Kidney (tissue), 14 donors: Measurements from ENCODE around the gene C17orf100. TPM values are rescaled to one million over a fixed set of nuclear protein-coding genes. Genes with fewer than 3 reads are reported as not detected.

Experiments
- DNase-seq, 5 donors: peaks; one replicate each; pipeline ENCODE4 v3.0.0-alpha.2; 2013 to 2020
- FAIRE-seq: peaks from 2 replicates; lab custom pipeline; 2012; peaks lifted over from hg19 to GRCh38; lab: Jason Lieb, UNC
- H3K27ac ChIP-seq, 2 donors: one replicate each; pipeline ENCODE4 v1.7.0; 2013; ENCODE audit warnings: low read depth in 2 of 2, low read length in 2 of 2, inconsistent platforms in 1 of 2
- H3K27me3 ChIP-seq: one replicate; pipeline ENCODE4 v1.7.1; 2013; ENCODE audit warnings: low read length, inconsistent platforms; ENCODE audit not compliant: control insufficient read depth, insufficient read depth
- H3K36me3 ChIP-seq, 3 donors: one replicate each; pipeline versions ENCODE4 v1.7.0 to v1.7.1; 2013; ENCODE audit warnings: low read length in 3 of 3, control low read depth in 1 of 3, inconsistent platforms in 1 of 3; ENCODE audit not compliant: insufficient read depth in 3 of 3, control insufficient read depth in 2 of 3
- H3K4me1 ChIP-seq, 3 donors: one replicate each; pipeline versions ENCODE4 v1.7.0 to v1.7.1; 2013; ENCODE audit warnings: low read length in 3 of 3, inconsistent platforms in 1 of 3, low read depth in 1 of 3; ENCODE audit not compliant: control insufficient read depth in 2 of 3, insufficient read depth in 2 of 3
- H3K4me3 ChIP-seq, 3 donors: one replicate each; pipeline versions ENCODE4 v1.7.0 to v1.8.1; 2013; ENCODE audit warnings: low read length in 3 of 3, control low read depth in 1 of 3, inconsistent platforms in 1 of 3
- H3K9ac ChIP-seq, 3 donors: one replicate each; pipeline versions ENCODE4 v1.7.0 to v1.7.1; 2013; ENCODE audit warnings: low read length in 3 of 3, control low read depth in 1 of 3, inconsistent platforms in 1 of 3
- H3K9me3 ChIP-seq, 3 donors: one replicate each; pipeline versions ENCODE4 v1.7.0 to v1.7.1; 2013; ENCODE audit warnings: low read length in 3 of 3, control low read depth in 1 of 3, inconsistent platforms in 1 of 3; ENCODE audit not compliant: control insufficient read depth in 2 of 3, insufficient read depth in 1 of 3
- intact Hi-C: fragments of 100-400 bp; cut with DNase I; formaldehyde crosslinking; loops from one replicate; pipeline ENCODE4 v1.11.1; 2022
- polyA plus RNA-seq: library from polyadenylated mRNA; stranded (reverse); fragments of 350-450 nt; fragmentation: Illumina TruSeq; extraction: RNeasy Lipid Tissue Mini Kit (QIAGEN cat#74804); gene quantifications from one replicate; pipeline ENCODE4 v1.2.3, GENCODE V29; 2014; ENCODE audit warnings: low read depth, low replicate concordance; ENCODE audit not compliant: insufficient read depth
- total RNA-seq: library from RNA; stranded (reverse); fragmentation: NEBNext Ultra II Directional; extraction: Animal tissue kit (Norgen Biotek cat#: 25700); gene quantifications from one replicate; pipeline ENCODE4 v1.2.1, GENCODE V29; 2021
- TF ChIP-seq, protein P1 (sequence below): IDR thresholded peaks from 3 replicates; pipeline ENCODE4 v1.5.1; 2012; ENCODE audit warnings: mild to moderate bottlenecking, moderate library complexity, borderline replicate concordance; ENCODE audit not compliant: insufficient read depth; ENCODE audit errors: extremely low read depth
- donor health status: control.
- donor health status: control.
- donor health status: control.
- donor health status: control.
- donor health status: control.
- donor health status: DM: yes; HTN: yes; CAD: no.
- donor health status: Normal renal cell carcinoma (clear cell type).

Gene C17orf100
- total and polyA plus RNA-seq, 2 donors from 2014 or later, result 3.4 to 3.7 TPM

GRCh38 chr17:6636616-6637457 lies 14.7 kb upstream of the C17orf100 start:
- Histone ChIP-seq H3K4me1 (peaks cover 0 to 18% (median 6%) of the 10 kb centered on the region in 3 donors), H3K4me3 (no peak overlapping the region), H3K27me3 (no peaks in the 10 kb centered on the region), H3K27ac (no peak overlapping the region), H3K9me3 (no peaks in the 10 kb centered on the region), H3K9ac (no peak overlapping the region), H3K36me3 (peaks cover 0 to 19% (median 6%) of the 10 kb centered on the region in 3 donors)
- FAIRE-seq, result no peak
- TF ChIP-seq, protein P1, sequence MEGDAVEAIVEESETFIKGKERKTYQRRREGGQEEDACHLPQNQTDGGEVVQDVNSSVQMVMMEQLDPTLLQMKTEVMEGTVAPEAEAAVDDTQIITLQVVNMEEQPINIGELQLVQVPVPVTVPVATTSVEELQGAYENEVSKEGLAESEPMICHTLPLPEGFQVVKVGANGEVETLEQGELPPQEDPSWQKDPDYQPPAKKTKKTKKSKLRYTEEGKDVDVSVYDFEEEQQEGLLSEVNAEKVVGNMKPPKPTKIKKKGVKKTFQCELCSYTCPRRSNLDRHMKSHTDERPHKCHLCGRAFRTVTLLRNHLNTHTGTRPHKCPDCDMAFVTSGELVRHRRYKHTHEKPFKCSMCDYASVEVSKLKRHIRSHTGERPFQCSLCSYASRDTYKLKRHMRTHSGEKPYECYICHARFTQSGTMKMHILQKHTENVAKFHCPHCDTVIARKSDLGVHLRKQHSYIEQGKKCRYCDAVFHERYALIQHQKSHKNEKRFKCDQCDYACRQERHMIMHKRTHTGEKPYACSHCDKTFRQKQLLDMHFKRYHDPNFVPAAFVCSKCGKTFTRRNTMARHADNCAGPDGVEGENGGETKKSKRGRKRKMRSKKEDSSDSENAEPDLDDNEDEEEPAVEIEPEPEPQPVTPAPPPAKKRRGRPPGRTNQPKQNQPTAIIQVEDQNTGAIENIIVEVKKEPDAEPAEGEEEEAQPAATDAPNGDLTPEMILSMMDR, result no peak
- DNase-seq, result peak in 1 of 5 donors; percentile 66
- intact Hi-C loops, result no loop called here

DNA sequence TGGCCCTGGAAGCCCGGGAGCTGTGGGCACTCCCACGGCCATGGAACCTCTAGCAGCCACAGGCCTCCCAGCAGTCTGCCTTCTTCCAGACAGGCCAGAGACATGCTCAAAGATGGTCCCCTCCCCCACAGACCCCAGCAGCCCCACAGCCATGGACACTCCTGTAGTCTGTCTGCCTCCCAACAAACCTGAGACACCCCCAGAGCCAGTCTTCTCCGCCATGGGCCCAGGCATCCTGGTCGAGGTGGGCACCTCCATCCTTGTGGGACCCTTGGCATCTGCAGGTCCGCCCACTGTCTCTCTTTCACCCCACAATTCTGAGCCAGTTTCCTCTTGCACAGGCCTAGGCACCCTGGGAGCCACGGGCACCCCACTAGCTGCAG lies 14.1 kb upstream of the C17orf100 start:
- no peak for DNase-seq
- TF ChIP-seq, protein P1, result no peak
- intact Hi-C loops, result no loop called here
- peaks cover 0 to 18% (median 6%) of the 10 kb centered on the region in 3 donors for H3K4me1 ChIP-seq
- no peak overlapping the region for H3K4me3 ChIP-seq
- H3K27me3 ChIP-seq, result no peaks in the 10 kb centered on the region
- peaks cover 3 to 20% (median 5%) of the 10 kb centered on the region in 3 donors for H3K36me3 ChIP-seq
- H3K27ac ChIP-seq, result no peak overlapping the region
- FAIRE-seq, result no peak
- H3K9me3 ChIP-seq, result no peaks in the 10 kb centered on the region
- H3K9ac ChIP-seq, result no peak overlapping the region

DNA sequence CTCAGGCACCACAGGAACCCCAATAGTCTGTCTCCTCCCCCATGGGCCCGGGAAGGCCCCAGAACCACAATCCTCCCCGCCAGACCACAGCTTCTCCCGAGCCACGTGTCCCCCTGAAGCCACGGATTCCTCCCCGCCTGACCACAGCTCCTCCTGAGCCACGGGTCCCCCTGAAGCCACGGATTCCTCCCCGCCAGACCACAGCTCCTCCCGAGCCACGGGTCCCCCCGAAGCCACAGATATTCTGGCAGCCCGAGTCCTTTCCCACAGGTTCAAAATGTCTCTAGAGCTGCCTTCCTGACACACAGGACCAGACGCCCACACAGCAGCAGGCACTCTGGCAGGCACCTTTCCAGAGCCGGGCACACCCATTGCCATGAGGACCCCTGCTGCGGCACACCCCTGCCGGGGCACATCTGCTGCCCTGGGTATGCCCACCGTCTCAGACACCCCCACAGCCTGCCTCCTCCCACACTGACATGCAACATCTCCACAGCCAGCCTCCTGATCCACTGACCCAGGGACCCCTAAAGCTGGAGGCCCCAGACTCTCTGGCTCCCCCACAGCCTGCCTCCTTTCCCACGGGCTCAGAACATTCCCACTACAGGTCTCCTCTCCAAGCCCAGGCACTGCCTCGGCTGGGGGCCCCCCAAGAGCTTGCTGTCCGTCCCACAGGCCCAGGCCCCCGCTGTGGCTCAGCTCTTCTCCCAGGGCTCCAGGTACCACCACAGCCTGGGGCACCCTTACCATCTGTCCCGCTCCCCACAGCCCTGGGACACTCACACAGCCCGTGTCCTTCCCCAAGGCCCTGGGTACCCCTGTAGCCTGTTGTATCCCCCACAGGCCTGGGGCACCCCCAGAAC lies 13.3 kb upstream of the C17orf100 start:
- Histone ChIP-seq H3K9ac (no peak overlapping the region), H3K9me3 (no peaks in the 10 kb centered on the region), H3K4me3 (no peak overlapping the region), H3K4me1 (peaks cover 0 to 18% (median 6%) of the 10 kb centered on the region in 3 donors), H3K27ac (no peak overlapping the region), H3K36me3 (peaks cover 4 to 12% (median 5%) of the 10 kb centered on the region in 3 donors), H3K27me3 (no peaks in the 10 kb centered on the region)
- no peak for FAIRE-seq
- TF ChIP-seq, protein P1, result no peak
- intact Hi-C loops, result no loop called here
- peak in 1 of 5 donors; percentile 50 for DNase-seq
